ENCODE results near the gene FAM240B.

Gene FAM240B

DNA sequence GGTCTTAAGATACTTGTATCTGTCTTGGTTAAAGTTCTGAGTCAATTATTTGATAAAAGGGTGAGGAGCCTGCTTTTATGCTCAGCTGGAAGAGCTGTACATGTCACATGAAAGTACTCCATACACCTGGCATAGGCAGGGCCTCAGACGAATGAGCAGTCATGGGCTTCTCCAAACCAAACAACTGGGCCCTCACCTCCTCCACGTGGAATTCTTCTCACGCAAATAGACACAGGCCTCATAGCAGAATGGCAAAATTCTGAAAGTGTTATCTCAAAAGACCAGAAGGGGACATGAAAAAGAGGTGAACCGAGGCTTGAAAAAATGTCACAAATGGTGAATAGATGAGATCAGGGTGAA lies 48.6 kb downstream of the FAM240B start:
- peak overlapping the region; percentile 35 for H2BK5ac ChIP-seq (ENCODE audit: low read depth, low read length, poor library complexity, severe bottlenecking)
- H4K8ac ChIP-seq (ENCODE audit: low read length), result no peak overlapping the region
- no peaks in the 10 kb centered on the region for H3K36me3 ChIP-seq (ENCODE audit: control insufficient read depth in 1 of 2, insufficient read depth in 2 of 2, low read depth in 1 of 2, low read length in 2 of 2)
- H2BK12ac ChIP-seq (ENCODE audit: low read length in 2 of 2), result no peak overlapping the region
- no peaks in the 10 kb centered on the region for H3K9me3 ChIP-seq (ENCODE audit: control insufficient read depth, low read length)
- no peak overlapping the region for H2BK120ac ChIP-seq (ENCODE audit: low read depth, low read length)
- H3K4me2 ChIP-seq (ENCODE audit: low read length, poor library complexity, severe bottlenecking), result no peak overlapping the region
- H4K91ac ChIP-seq (ENCODE audit: low read length), result no peak overlapping the region
- DNase-seq, result no peak
- H3K23ac ChIP-seq (ENCODE audit: low read length in 2 of 2), result no peak overlapping the region
- peak overlapping the region in 1 of 2 experiments; percentile 42 for H3K18ac ChIP-seq (ENCODE audit: low read depth in 1 of 2, low read length in 2 of 2)
- no peak overlapping the region for H3K4ac ChIP-seq (ENCODE audit: low read depth in 1 of 2, low read length in 2 of 2)
- 92% methylated on average over 4 of the region's 4 CpGs for WGBS
- H3K27ac ChIP-seq (ENCODE audit: low read length, poor library complexity, severe bottlenecking), result peak overlapping the region; percentile 93
- H3K27me3 ChIP-seq (ENCODE audit: control insufficient read depth in 1 of 2, insufficient read depth in 1 of 2, low read length in 2 of 2), result peaks cover 0 to 3% of the 10 kb centered on the region in 2 experiments
- no peaks in the 10 kb centered on the region for H3K79me1 ChIP-seq (replicated peaks; ENCODE audit: low read length, poor library complexity, severe bottlenecking)
- no peak overlapping the region for H3K14ac ChIP-seq (ENCODE audit: low read length in 2 of 2)
- no peak overlapping the region for H3K4me3 ChIP-seq (ENCODE audit: insufficient read depth in 1 of 2, low read depth in 1 of 2, low read length in 2 of 2)
- peak overlapping the region; percentile 74 for H2AK5ac ChIP-seq (ENCODE audit: low read length, severe bottlenecking)
- no peak overlapping the region for H2BK15ac ChIP-seq (ENCODE audit: low read depth, poor library complexity, severe bottlenecking)
- H3K9ac ChIP-seq (ENCODE audit: low read length), result no peak overlapping the region
- peaks cover 15% of the 10 kb centered on the region for H3K4me1 ChIP-seq (ENCODE audit: control insufficient read depth, insufficient read depth, low read depth, low read length)
- no peak overlapping the region for H2AFZ ChIP-seq (ENCODE audit: low read depth, low read length)

DNA sequence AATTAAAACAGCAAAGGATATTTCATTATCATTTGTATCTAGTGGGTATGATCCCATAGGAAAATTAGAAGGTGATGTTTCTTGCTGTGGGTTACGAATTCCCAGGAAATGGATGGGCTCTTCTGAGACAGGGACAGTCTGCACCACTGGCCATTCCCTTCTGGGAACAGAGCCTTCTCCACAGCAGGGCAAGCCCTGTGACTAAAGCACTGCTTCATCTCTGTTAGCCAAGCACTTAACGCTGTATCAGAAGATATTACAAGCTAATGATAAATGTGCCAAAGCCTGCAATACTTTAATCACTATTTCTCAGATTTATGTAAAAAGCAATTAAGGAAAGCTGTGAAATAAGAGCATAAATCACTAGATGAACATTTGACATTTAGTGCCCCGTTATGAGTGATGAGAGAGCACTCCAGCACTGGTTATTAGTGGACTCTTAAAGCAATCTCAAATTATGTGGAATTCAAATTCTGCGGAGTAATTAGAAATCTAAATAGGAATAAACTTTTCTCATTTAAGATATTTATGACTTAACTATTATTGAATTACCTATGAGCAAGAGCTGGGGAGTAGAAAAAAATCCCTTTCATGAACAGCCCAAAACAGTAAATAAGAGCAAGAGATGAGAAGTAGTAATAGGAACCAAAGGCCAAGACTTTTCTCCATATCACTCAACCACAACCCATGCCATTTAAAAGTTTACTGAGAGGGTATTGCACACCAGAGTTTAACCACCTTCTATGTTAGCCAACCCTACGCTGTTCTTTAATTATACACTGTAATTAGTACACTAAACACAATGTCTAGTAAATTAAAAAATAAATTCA lies 49.2 kb downstream of the FAM240B start:
- no peaks in the 10 kb centered on the region for H3K9me3 ChIP-seq (ENCODE audit: control insufficient read depth, low read length)
- no peak overlapping the region for H4K91ac ChIP-seq (ENCODE audit: low read length)
- peak overlapping the region in 1 of 2 experiments; percentile 54 for H2BK12ac ChIP-seq (ENCODE audit: low read length in 2 of 2)
- H3K23ac ChIP-seq (ENCODE audit: low read length in 2 of 2), result no peak overlapping the region
- DNase-seq, result no peak
- H4K8ac ChIP-seq (ENCODE audit: low read length), result no peak overlapping the region
- H3K4me3 ChIP-seq (ENCODE audit: insufficient read depth in 1 of 2, low read depth in 1 of 2, low read length in 2 of 2), result no peak overlapping the region
- H3K18ac ChIP-seq (ENCODE audit: low read depth in 1 of 2, low read length in 2 of 2), result no peak overlapping the region
- H3K4ac ChIP-seq (ENCODE audit: low read depth in 1 of 2, low read length in 2 of 2), result no peak overlapping the region
- H2BK15ac ChIP-seq (ENCODE audit: low read depth, poor library complexity, severe bottlenecking), result no peak overlapping the region
- no peak overlapping the region for H2BK5ac ChIP-seq (ENCODE audit: low read depth, low read length, poor library complexity, severe bottlenecking)
- H2AFZ ChIP-seq (ENCODE audit: low read depth, low read length), result no peak overlapping the region
- H3K9ac ChIP-seq (ENCODE audit: low read length), result no peak overlapping the region
- peak overlapping the region; percentile 93 for H3K27ac ChIP-seq (ENCODE audit: low read length, poor library complexity, severe bottlenecking)
- no peak overlapping the region for H3K14ac ChIP-seq (ENCODE audit: low read length in 2 of 2)
- no peaks in the 10 kb centered on the region for H3K79me1 ChIP-seq (replicated peaks; ENCODE audit: low read length, poor library complexity, severe bottlenecking)
- peaks cover 13% of the 10 kb centered on the region for H3K4me1 ChIP-seq (ENCODE audit: control insufficient read depth, insufficient read depth, low read depth, low read length)
- no peak overlapping the region for H2BK120ac ChIP-seq (ENCODE audit: low read depth, low read length)
- H3K4me2 ChIP-seq (ENCODE audit: low read length, poor library complexity, severe bottlenecking), result no peak overlapping the region
- no peaks in the 10 kb centered on the region for H3K36me3 ChIP-seq (ENCODE audit: control insufficient read depth in 1 of 2, insufficient read depth in 2 of 2, low read depth in 1 of 2, low read length in 2 of 2)
- H2AK5ac ChIP-seq (ENCODE audit: low read length, severe bottlenecking), result peak overlapping the region; percentile 93
- H3K27me3 ChIP-seq (ENCODE audit: control insufficient read depth in 1 of 2, insufficient read depth in 1 of 2, low read length in 2 of 2), result no peaks in the 10 kb centered on the region
- WGBS, result 100% methylated on average over 2 of the region's 5 CpGs

GRCh38 chr9:38668791-38669466 lies 51.0 kb downstream of the FAM240B start:
- Histone ChIP-seq H4K8ac (ENCODE audit: low read length) (no peak overlapping the region), H3K27me3 (ENCODE audit: control insufficient read depth in 1 of 2, insufficient read depth in 1 of 2, low read length in 2 of 2) (no peaks in the 10 kb centered on the region), H3K9me3 (ENCODE audit: control insufficient read depth, low read length) (no peaks in the 10 kb centered on the region), H3K4me3 (ENCODE audit: insufficient read depth in 1 of 2, low read depth in 1 of 2, low read length in 2 of 2) (no peak overlapping the region), H3K9ac (ENCODE audit: low read length) (no peak overlapping the region), H2AK5ac (ENCODE audit: low read length, severe bottlenecking) (peak overlapping the region; percentile 3), H2BK120ac (ENCODE audit: low read depth, low read length) (no peak overlapping the region), H2BK15ac (ENCODE audit: low read depth, poor library complexity, severe bottlenecking) (no peak overlapping the region), H3K4ac (ENCODE audit: low read depth in 1 of 2, low read length in 2 of 2) (no peak overlapping the region), H2AFZ (ENCODE audit: low read depth, low read length) (no peak overlapping the region), H3K79me1 (replicated peaks; ENCODE audit: low read length, poor library complexity, severe bottlenecking) (no peaks in the 10 kb centered on the region), H3K23ac (ENCODE audit: low read length in 2 of 2) (no peak overlapping the region), H3K18ac (ENCODE audit: low read depth in 1 of 2, low read length in 2 of 2) (no peak overlapping the region), H2BK5ac (ENCODE audit: low read depth, low read length, poor library complexity, severe bottlenecking) (no peak overlapping the region), H4K91ac (ENCODE audit: low read length) (peak overlapping the region; percentile 6), H3K14ac (ENCODE audit: low read length in 2 of 2) (no peak overlapping the region), H3K4me2 (ENCODE audit: low read length, poor library complexity, severe bottlenecking) (no peak overlapping the region), H3K36me3 (ENCODE audit: control insufficient read depth in 1 of 2, insufficient read depth in 2 of 2, low read depth in 1 of 2, low read length in 2 of 2) (no peaks in the 10 kb centered on the region), H3K4me1 (ENCODE audit: control insufficient read depth, insufficient read depth, low read depth, low read length) (peaks cover 10% of the 10 kb centered on the region), H3K27ac (ENCODE audit: low read length, poor library complexity, severe bottlenecking) (no peak overlapping the region), H2BK12ac (ENCODE audit: low read length in 2 of 2) (no peak overlapping the region)
- WGBS, result 94% methylated on average over 10 of the region's 10 CpGs
- DNase-seq, result no peak

GRCh38 chr9:38662763-38663593 lies 57.0 kb downstream of the FAM240B start:
- 75% methylated on average over 5 of the region's 8 CpGs for WGBS
- no peak overlapping the region for H3K27ac ChIP-seq (ENCODE audit: low read length, poor library complexity, severe bottlenecking)

More at GRCh38 chr9:38662763-38663593, 57.0 kb downstream of the FAM240B start:
- Histone ChIP-seq H3K79me1 (replicated peaks; ENCODE audit: low read length, poor library complexity, severe bottlenecking) (no peaks in the 10 kb centered on the region), H2AFZ (ENCODE audit: low read depth, low read length) (no peak overlapping the region), H3K4me1 (ENCODE audit: control insufficient read depth, insufficient read depth, low read depth, low read length) (no peaks in the 10 kb centered on the region), H3K23ac (ENCODE audit: low read length in 2 of 2) (no peak overlapping the region), H3K36me3 (ENCODE audit: control insufficient read depth in 1 of 2, insufficient read depth in 2 of 2, low read depth in 1 of 2, low read length in 2 of 2) (no peaks in the 10 kb centered on the region), H3K4ac (ENCODE audit: low read depth in 1 of 2, low read length in 2 of 2) (no peak overlapping the region), H4K91ac (ENCODE audit: low read length) (no peak overlapping the region), H2BK5ac (ENCODE audit: low read depth, low read length, poor library complexity, severe bottlenecking) (no peak overlapping the region), H3K9ac (ENCODE audit: low read length) (no peak overlapping the region), H2BK12ac (ENCODE audit: low read length in 2 of 2) (no peak overlapping the region), H2BK120ac (ENCODE audit: low read depth, low read length) (no peak overlapping the region), H3K4me3 (ENCODE audit: insufficient read depth in 1 of 2, low read depth in 1 of 2, low read length in 2 of 2) (no peak overlapping the region), H3K4me2 (ENCODE audit: low read length, poor library complexity, severe bottlenecking) (no peak overlapping the region), H4K8ac (ENCODE audit: low read length) (no peak overlapping the region), H2AK5ac (ENCODE audit: low read length, severe bottlenecking) (no peak overlapping the region), H3K18ac (ENCODE audit: low read depth in 1 of 2, low read length in 2 of 2) (no peak overlapping the region), H3K9me3 (ENCODE audit: control insufficient read depth, low read length) (no peaks in the 10 kb centered on the region), H3K14ac (ENCODE audit: low read length in 2 of 2) (no peak overlapping the region), H2BK15ac (ENCODE audit: low read depth, poor library complexity, severe bottlenecking) (no peak overlapping the region), H3K27me3 (ENCODE audit: control insufficient read depth in 1 of 2, insufficient read depth in 1 of 2, low read length in 2 of 2) (no peaks in the 10 kb centered on the region)
- DNase-seq, result peak; percentile 44

All from mesenchymal stem cell (in vitro differentiated cells and primary cell).